ENCODE measurements around the gene SNPH.

DNA sequence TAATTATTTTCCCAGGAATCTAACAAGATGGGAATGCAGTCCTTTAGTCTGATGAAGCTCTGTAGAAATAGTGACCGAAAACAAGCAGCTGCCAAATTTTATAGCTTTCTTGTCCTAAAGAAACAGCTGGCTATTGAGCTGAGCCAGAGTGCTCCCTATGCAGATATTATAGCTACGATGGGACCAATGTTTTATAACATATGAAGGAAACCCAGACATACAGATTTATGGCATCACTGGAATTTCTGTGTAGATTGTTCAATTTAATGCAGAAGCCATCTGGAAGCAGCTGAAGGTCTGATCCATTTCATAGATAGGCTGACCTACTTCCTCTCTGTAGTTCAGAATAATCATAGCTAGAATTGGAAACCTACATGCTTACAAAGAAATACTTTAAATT, 11.8 kb upstream of the SNPH start:
- no peak for TF ChIP-seq EGR1 (IDR thresholded peaks at IDR 0.05)
- TF ChIP-seq TAF1 (IDR thresholded peaks at IDR 0.05; ENCODE audit: low read depth): no peak
- TF ChIP-seq, protein P1, sequence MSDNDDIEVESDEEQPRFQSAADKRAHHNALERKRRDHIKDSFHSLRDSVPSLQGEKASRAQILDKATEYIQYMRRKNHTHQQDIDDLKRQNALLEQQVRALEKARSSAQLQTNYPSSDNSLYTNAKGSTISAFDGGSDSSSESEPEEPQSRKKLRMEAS (IDR thresholded peaks at IDR 0.05): no peak
- TF ChIP-seq NFIC (IDR thresholded peaks at IDR 0.05): no peak

All from Ishikawa (cell line).